Measurements from ENCODE around the gene AK1. TPM values are rescaled to one million over a fixed set of nuclear protein-coding genes. Genes with fewer than 3 reads are reported as not detected.
A peak's percentile ranks its signal among the peaks of the same experiment; 100 is the strongest.

AK1 gene
- total and polyA plus RNA-seq, 9 of the 15 experiments (the other 6 are each of a cell fraction or from before 2014, with no cell fraction given), result 10.1 to 71.8 (median 39.0) TPM

- TF ChIP-seq ZBTB26 (CRISPR knock-in tag; IDR thresholded peaks at IDR 0.05), result peak; percentile 97
- no peak for TF ChIP-seq SAFB (IDR thresholded peaks at IDR 0.05; ENCODE audit: borderline replicate concordance, low read depth, low read length)
- peak; percentile 93; the same call in 1 of the 2 replicates for TF ChIP-seq TSC22D4 (tag; IDR thresholded peaks at IDR 0.05)
- no peak for TF ChIP-seq THAP7 (CRISPR knock-in tag; IDR thresholded peaks at IDR 0.05)
- TF ChIP-seq TCFL5 (CRISPR knock-in tag; conservative IDR thresholded peaks at IDR 0.05), result no peak
- TF ChIP-seq ZNF583 (CRISPR knock-in tag; IDR thresholded peaks at IDR 0.05), result peak; percentile 21; the same call in 1 of the 2 replicates
- peak; percentile 46; the same call in 1 of the 2 replicates for TF ChIP-seq TFAP4 (CRISPR knock-in tag; IDR thresholded peaks at IDR 0.05; ENCODE audit: borderline replicate concordance)
- no peak for TF ChIP-seq ZNF146 (CRISPR knock-in tag; IDR thresholded peaks at IDR 0.05; ENCODE audit: unreplicated experiment)
- TF ChIP-seq WHSC1 (IDR thresholded peaks at IDR 0.05; ENCODE audit: low read length), result no peak
- no peak for TF ChIP-seq SNRNP70 (optimal IDR thresholded peaks at IDR 0.05; ENCODE audit: low read depth, low read length)
- no peak for TF ChIP-seq DACH1 (IDR thresholded peaks at IDR 0.05; ENCODE audit: partially characterized antibody)
- TF ChIP-seq HINFP (tag; conservative IDR thresholded peaks at IDR 0.05; ENCODE audit: low read depth), result no peak
- TF ChIP-seq REST (IDR thresholded peaks at IDR 0.05; ENCODE audit: borderline replicate concordance), result no peak
- peak; percentile 43; the same call in 1 of the 2 replicates for TF ChIP-seq REST (CRISPR knock-in tag; IDR thresholded peaks at IDR 0.05; ENCODE audit: low read depth)
- no peak for TF ChIP-seq ZNF224 (CRISPR knock-in tag; IDR thresholded peaks at IDR 0.05)
Measured at GRCh38 chr9:127865645-127866464, 11.6 kb downstream of the AK1 start (continued).
